IMR-90 (cell line): ENCODE data around the gene PDE4A.

Experiments
- BHLHE40 ChIP-seq: fragments of 150-350 bp; IDR thresholded peaks from 2 replicates; pipeline ENCODE4 v1.6.1; 2016; ENCODE audit warnings: mild to moderate bottlenecking, low read depth, low read length
- CEBPB ChIP-seq: IDR thresholded peaks from 2 replicates; pipeline ENCODE4 v1.6.1; 2012; ENCODE audit warnings: low read depth, low read length, improper control_type of control experiment
- CHD1 ChIP-seq: IDR thresholded peaks from 2 replicates; pipeline ENCODE4 v1.6.1; 2012; ENCODE audit warnings: low read depth, low read length, improper control_type of control experiment
- CTCF ChIP-seq: conservative IDR thresholded peaks from 2 replicates; pipeline ENCODE4 v1.5.1; 2012; ENCODE audit warnings: mild to moderate bottlenecking, low read depth, low read length, improper control_type of control experiment
- ELK1 ChIP-seq: fragments of 150-350 bp; IDR thresholded peaks from 2 replicates; pipeline ENCODE4 v1.6.1; 2016; ENCODE audit warnings: low read depth, mild to moderate bottlenecking, low read length, moderate library complexity, borderline replicate concordance
- MAZ ChIP-seq: IDR thresholded peaks from 2 replicates; pipeline ENCODE4 v1.6.1; 2012; ENCODE audit warnings: low read depth, mild to moderate bottlenecking, low read length, improper control_type of control experiment, moderate library complexity, borderline replicate concordance
- POLR2A ChIP-seq: IDR thresholded peaks from 2 replicates; pipeline ENCODE4 v1.6.1; 2012; ENCODE audit warnings: mild to moderate bottlenecking, low read depth, low read length
- RAD21 ChIP-seq: IDR thresholded peaks from 2 replicates; pipeline ENCODE4 v1.6.1; 2012; ENCODE audit warnings: low read length, improper control_type of control experiment
- RCOR1 ChIP-seq: IDR thresholded peaks from 2 replicates; pipeline ENCODE4 v1.6.1; 2012; ENCODE audit warnings: mild to moderate bottlenecking, low read length, improper control_type of control experiment; ENCODE audit not compliant: insufficient replicate concordance
- RFX5 ChIP-seq: IDR thresholded peaks from 2 replicates; pipeline ENCODE4 v1.8.0; 2012; ENCODE audit warnings: low read depth, mild to moderate bottlenecking, low read length, moderate library complexity
- SMC3 ChIP-seq: fragments of 150-350 bp; IDR thresholded peaks from 2 replicates; pipeline ENCODE4 v1.6.1; 2016; ENCODE audit warnings: low read depth, mild to moderate bottlenecking, antibody characterized with exemption, low read length, moderate library complexity
- USF2 ChIP-seq: fragments of 150-350 bp; IDR thresholded peaks from 2 replicates; pipeline ENCODE4 v1.6.1; 2017; ENCODE audit warnings: mild to moderate bottlenecking, antibody characterized with exemption, low read length, low read depth

GRCh38 chr19:10474962-10475451, 54.7 kb downstream of the PDE4A start:
- TF ChIP-seq CEBPB (no peak), CTCF (no peak), POLR2A (no peak), MAZ (no peak), SMC3 (no peak), CHD1 (no peak), USF2 (no peak), RAD21 (no peak), BHLHE40 (no peak), RFX5 (no peak), RCOR1 (no peak), ELK1 (no peak)
